Measurements from ENCODE around the gene NLRP1. TPM values are rescaled to one million over a fixed set of nuclear protein-coding genes. Genes with fewer than 3 reads are reported as not detected.
A peak's percentile ranks its signal among the peaks of the same experiment; 100 is the strongest.

Gene NLRP1
- total RNA-seq, 2 experiments from 2014 or later, result 18.7 to 24.6 TPM

- no peak for DNase-seq (ENCODE audit: low spot score)
- H3K9me3 ChIP-seq (ENCODE audit: low read length), result no peaks in the 10 kb centered on the region
- no peak overlapping the region for H3K27ac ChIP-seq (ENCODE audit: low read depth, low read length, poor library complexity, severe bottlenecking)
- H3K4me3 ChIP-seq (ENCODE audit: low read depth, low read length, poor library complexity, severe bottlenecking), result no peak overlapping the region
- H3K4me2 ChIP-seq (ENCODE audit: low read length), result no peak overlapping the region
- H4K20me1 ChIP-seq (ENCODE audit: insufficient read depth, low read length), result no peaks in the 10 kb centered on the region
- peaks cover 26% of the 10 kb centered on the region for H3K4me1 ChIP-seq (ENCODE audit: insufficient read depth, low read length, poor library complexity, severe bottlenecking)
- CTCF ChIA-PET (ENCODE audit: unreplicated experiment), result no interaction called here
- POLR2A ChIA-PET, result no interaction called here
- intact Hi-C loops (cut with micrococcal nuclease; ENCODE audit: unreplicated experiment), result loop anchor here (5.0 kb wide), 1 partner anchor 851 kb away; the partner anchor contains the start of gene AIPL1
- BruUV-seq (replicated peaks), result no TSS peak
- H3K79me2 ChIP-seq (ENCODE audit: insufficient read depth, low read depth, low read length), result no peaks in the 10 kb centered on the region
- no peaks in the 10 kb centered on the region for H3K9me2 ChIP-seq (ENCODE audit: insufficient read depth, low read length)
- no peak overlapping the region for H2AFZ ChIP-seq (ENCODE audit: low read length)
- TF ChIP-seq CTCF (conservative IDR thresholded peaks at IDR 0.05; ENCODE audit: low read length), result no peak
- no peak for TF ChIP-seq EZH2phosphoT487 (IDR thresholded peaks at IDR 0.05; ENCODE audit: borderline replicate concordance, low read depth, low read length)
- H3K36me3 ChIP-seq (ENCODE audit: insufficient read depth, low read length), result no peaks in the 10 kb centered on the region
These were observed 1.7 kb upstream of the NLRP1 start for GRCh38 chr17:5585836-5586521.

- ChIA-PET CTCF (ENCODE audit: unreplicated experiment) (no interaction called here), POLR2A (interaction anchor here (0.6 kb wide), 1 partner anchor 42 kb away, joined by 6 read pairs; no protein-coding TSS in a partner anchor)
- Histone ChIP-seq H3K4me1 (ENCODE audit: insufficient read depth, low read length, poor library complexity, severe bottlenecking) (peaks cover 26% of the 10 kb centered on the region), H2AFZ (ENCODE audit: low read length) (peak overlapping the region; percentile 92; the same call in 1 of the 2 replicates), H3K4me2 (ENCODE audit: low read length) (peak overlapping the region; percentile 87), H3K36me3 (ENCODE audit: insufficient read depth, low read length) (no peaks in the 10 kb centered on the region), H3K4me3 (ENCODE audit: low read depth, low read length, poor library complexity, severe bottlenecking) (no peak overlapping the region), H3K27ac (ENCODE audit: low read depth, low read length, poor library complexity, severe bottlenecking) (no peak overlapping the region), H4K20me1 (ENCODE audit: insufficient read depth, low read length) (no peaks in the 10 kb centered on the region), H3K9me3 (ENCODE audit: low read length) (no peaks in the 10 kb centered on the region), H3K79me2 (ENCODE audit: insufficient read depth, low read depth, low read length) (no peaks in the 10 kb centered on the region), H3K9me2 (ENCODE audit: insufficient read depth, low read length) (no peaks in the 10 kb centered on the region)
- no peak for DNase-seq (ENCODE audit: low spot score)
- TF ChIP-seq EZH2phosphoT487 (IDR thresholded peaks at IDR 0.05; ENCODE audit: borderline replicate concordance, low read depth, low read length) (no peak), CTCF (conservative IDR thresholded peaks at IDR 0.05; ENCODE audit: low read length) (no peak)
- intact Hi-C loops (cut with micrococcal nuclease; ENCODE audit: unreplicated experiment), result loop anchor here (5.0 kb wide), 1 partner anchor 852 kb away; the partner anchor contains the start of gene AIPL1
- BruUV-seq (replicated peaks), result no TSS peak
These were observed 1.0 kb upstream of the NLRP1 start for GRCh38 chr17:5585287-5585794.

Measured in OCI-LY7 (cell line).